GM18861 (cell line): ENCODE results near the gene FAM174B.

ENCODE experiments used
- ATAC-seq: cut with Tn5 transposase; IDR thresholded peaks from one replicate; pipeline ENCODE4 v1.9.1; 2021; ENCODE audit not compliant: unreplicated experiment

FAM174B gene

GRCh38 chr15:92574566-92574965 is 81.0 kb downstream of the FAM174B start:
- ATAC-seq = no peak

- ATAC-seq = no peak
These were observed 81.4 kb downstream of the FAM174B start for GRCh38 chr15:92574161-92574560.

- no peak for ATAC-seq
These were observed 83.8 kb downstream of the FAM174B start for GRCh38 chr15:92571824-92572223.

- no peak for ATAC-seq
These were observed 85.2 kb downstream of the FAM174B start for GRCh38 chr15:92570391-92570790.

GRCh38 chr15:92569778-92570177 is 85.8 kb downstream of the FAM174B start:
- no peak for ATAC-seq
